Measurements from ENCODE around the gene HAGHL. TPM values are rescaled to one million over a fixed set of nuclear protein-coding genes. Genes with fewer than 3 reads are reported as not detected.

Gene HAGHL
- polyA plus RNA-seq, 1 experiment: 7.0 TPM

DNA sequence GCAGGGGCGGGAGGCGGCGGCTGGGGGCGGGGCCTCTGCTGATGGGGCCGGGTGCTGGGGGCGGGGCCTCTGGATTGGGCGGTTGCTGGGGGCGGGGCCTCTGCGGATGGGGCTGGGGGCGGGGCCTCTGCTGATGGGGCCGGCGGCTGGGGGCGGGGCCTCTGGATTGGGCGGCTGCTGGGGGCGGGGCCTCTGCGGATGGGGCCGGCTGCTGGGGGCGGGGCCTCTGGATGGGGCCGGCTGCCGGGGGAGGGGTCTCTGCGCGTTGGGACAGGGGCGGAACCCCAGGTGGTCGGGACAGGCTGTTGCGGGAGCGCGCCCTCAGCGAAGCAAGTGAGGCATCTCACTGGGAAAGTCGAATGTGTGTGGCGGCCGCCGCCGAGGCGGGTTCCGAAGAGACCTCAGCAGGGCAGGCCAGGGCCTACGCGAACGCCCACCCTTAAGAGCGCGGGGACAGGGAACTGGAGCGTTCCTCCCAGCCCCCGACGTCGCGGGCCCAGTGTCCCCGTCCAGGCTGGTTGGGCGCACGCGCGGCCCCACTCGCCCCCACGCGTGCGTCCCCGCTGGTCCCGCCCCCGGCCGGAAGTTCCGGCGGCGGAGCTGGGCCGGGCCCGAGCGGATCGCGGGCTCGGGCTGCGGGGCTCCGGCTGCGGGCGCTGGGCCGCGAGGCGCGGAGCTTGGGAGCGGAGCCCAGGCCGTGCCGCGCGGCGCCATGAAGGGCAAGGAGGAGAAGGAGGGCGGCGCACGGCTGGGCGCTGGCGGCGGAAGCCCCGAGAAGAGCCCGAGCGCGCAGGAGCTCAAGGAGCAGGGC is 46.9 kb upstream of the HAGHL start, which contains the start of gene STUB1:
Gene STUB1, plus strand, starts transcription at position 597 of the 811 bp plus-strand sequence. Its CDS starts 116 bp downstream, at position 713.
- peak within 1 kb of the TSS; percentile 69 for H3K4me3 ChIP-seq (ENCODE audit: low read depth, low read length)
- POLR2A ChIA-PET: interaction anchor here (0.9 kb wide), 1 partner anchor 46 kb away, joined by 14 read pairs; no protein-coding TSS in a partner anchor
- TF ChIP-seq, protein P1, sequence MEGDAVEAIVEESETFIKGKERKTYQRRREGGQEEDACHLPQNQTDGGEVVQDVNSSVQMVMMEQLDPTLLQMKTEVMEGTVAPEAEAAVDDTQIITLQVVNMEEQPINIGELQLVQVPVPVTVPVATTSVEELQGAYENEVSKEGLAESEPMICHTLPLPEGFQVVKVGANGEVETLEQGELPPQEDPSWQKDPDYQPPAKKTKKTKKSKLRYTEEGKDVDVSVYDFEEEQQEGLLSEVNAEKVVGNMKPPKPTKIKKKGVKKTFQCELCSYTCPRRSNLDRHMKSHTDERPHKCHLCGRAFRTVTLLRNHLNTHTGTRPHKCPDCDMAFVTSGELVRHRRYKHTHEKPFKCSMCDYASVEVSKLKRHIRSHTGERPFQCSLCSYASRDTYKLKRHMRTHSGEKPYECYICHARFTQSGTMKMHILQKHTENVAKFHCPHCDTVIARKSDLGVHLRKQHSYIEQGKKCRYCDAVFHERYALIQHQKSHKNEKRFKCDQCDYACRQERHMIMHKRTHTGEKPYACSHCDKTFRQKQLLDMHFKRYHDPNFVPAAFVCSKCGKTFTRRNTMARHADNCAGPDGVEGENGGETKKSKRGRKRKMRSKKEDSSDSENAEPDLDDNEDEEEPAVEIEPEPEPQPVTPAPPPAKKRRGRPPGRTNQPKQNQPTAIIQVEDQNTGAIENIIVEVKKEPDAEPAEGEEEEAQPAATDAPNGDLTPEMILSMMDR (IDR thresholded peaks at IDR 0.05; ENCODE audit: insufficient read depth, low read depth, low read length): no peak
- CTCF ChIA-PET: interaction anchor here (0.6 to 4.5 kb wide), 4 partner anchors 10 to 61 kb away, joined by 3 to 20 read pairs (median 5); partner anchors contain the start of genes CIAO3 and RHOT2
- H3K27me3 ChIP-seq (ENCODE audit: control insufficient read depth, insufficient read depth, low read length): no peaks in the 10 kb centered on the region
- H3K36me3 ChIP-seq (ENCODE audit: control insufficient read depth, insufficient read depth, low read length): peaks cover 19% of the 10 kb centered on the region
- peak; percentile 23 for DNase-seq (ENCODE audit: low read depth)

GRCh38 chr16:680625-680945 is 46.3 kb upstream of the HAGHL start:
- CTCF ChIA-PET: interaction anchor here (1.3 to 4.5 kb wide), 4 partner anchors 13 to 60 kb away, joined by 3 to 20 read pairs (median 6); partner anchors contain the start of genes CIAO3 and RHOT2
- TF ChIP-seq, protein P1 (IDR thresholded peaks at IDR 0.05; ENCODE audit: insufficient read depth, low read depth, low read length): no peak
- DNase-seq (ENCODE audit: low read depth): no peak
- POLR2A ChIA-PET: no interaction called here
- H3K4me3 ChIP-seq (ENCODE audit: low read depth, low read length): peak overlapping the region; percentile 69
- H3K36me3 ChIP-seq (ENCODE audit: control insufficient read depth, insufficient read depth, low read length): peaks cover 21% of the 10 kb centered on the region
- no peaks in the 10 kb centered on the region for H3K27me3 ChIP-seq (ENCODE audit: control insufficient read depth, insufficient read depth, low read length)

DNA sequence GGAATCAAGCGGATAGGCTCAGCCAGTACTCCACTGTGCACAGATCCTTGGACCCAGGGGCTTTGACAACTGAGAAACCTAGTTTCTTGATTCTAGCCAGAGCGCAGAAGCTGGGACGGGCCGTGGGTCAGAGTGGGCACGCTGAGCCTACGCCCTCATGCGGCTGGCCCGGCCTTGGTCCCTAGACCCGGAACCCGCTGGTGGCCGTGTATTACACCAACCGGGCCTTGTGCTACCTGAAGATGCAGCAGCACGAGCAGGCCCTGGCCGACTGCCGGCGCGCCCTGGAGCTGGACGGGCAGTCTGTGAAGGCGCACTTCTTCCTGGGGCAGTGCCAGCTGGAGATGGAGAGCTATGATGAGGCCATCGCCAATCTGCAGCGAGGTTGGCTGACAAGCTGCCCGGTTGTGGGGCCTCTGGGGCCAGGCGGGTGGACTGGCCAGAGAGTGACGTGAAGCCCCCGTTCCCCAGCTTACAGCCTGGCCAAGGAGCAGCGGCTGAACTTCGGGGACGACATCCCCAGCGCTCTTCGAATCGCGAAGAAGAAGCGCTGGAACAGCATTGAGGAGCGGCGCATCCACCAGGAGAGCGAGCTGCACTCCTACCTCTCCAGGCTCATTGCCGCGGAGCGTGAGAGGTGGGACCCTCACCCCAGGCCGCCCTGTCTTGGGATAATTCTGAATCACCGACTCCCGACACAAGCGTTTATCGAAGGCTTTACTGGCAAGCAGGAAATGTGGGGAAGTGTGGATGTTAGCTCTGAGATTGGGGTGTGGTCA is 45.8 kb upstream of the HAGHL start:
- no peaks in the 10 kb centered on the region for H3K27me3 ChIP-seq (ENCODE audit: control insufficient read depth, insufficient read depth, low read length)
- peaks cover 21% of the 10 kb centered on the region for H3K36me3 ChIP-seq (ENCODE audit: control insufficient read depth, insufficient read depth, low read length)
- DNase-seq (ENCODE audit: low read depth): no peak
- ChIA-PET POLR2A (no interaction called here), CTCF (interaction anchor here (1.3 to 4.5 kb wide), 3 partner anchors 14 to 39 kb away, joined by 4 to 20 read pairs (median 7); partner anchors contain the start of gene RHOT2)
- TF ChIP-seq, protein P1 (IDR thresholded peaks at IDR 0.05; ENCODE audit: insufficient read depth, low read depth, low read length): peak; percentile 21; the same call in 1 of the 2 replicates
- peak overlapping the region; percentile 69 for H3K4me3 ChIP-seq (ENCODE audit: low read depth, low read length)

DNA sequence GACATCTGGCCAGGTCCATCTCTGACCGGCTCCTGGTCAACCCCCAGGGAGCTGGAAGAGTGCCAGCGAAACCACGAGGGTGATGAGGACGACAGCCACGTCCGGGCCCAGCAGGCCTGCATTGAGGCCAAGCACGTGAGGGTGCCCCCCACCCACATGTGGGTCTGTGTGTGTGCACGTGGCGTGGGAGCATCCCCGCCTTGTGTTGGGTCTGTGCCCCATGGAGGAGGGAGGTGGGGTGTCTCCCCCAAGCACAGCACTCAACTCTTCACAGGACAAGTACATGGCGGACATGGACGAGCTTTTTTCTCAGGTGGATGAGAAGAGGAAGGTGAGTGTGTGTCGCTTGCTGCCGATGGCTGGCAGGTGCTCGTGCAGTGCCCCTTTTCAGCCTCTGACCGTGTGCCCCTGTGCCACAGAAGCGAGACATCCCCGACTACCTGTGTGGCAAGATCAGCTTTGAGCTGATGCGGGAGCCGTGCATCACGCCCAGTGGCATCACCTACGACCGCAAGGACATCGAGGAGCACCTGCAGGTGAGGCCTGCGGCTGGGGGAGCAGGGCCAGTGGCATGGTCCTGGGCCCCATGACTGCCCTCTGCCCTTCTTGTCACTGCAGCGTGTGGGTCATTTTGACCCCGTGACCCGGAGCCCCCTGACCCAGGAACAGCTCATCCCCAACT is 45.0 kb upstream of the HAGHL start:
- peaks cover 23% of the 10 kb centered on the region for H3K36me3 ChIP-seq (ENCODE audit: control insufficient read depth, insufficient read depth, low read length)
- H3K4me3 ChIP-seq (ENCODE audit: low read depth, low read length): no peak overlapping the region
- TF ChIP-seq, protein P1 (IDR thresholded peaks at IDR 0.05; ENCODE audit: insufficient read depth, low read depth, low read length): no peak
- no peaks in the 10 kb centered on the region for H3K27me3 ChIP-seq (ENCODE audit: control insufficient read depth, insufficient read depth, low read length)
- POLR2A ChIA-PET: no interaction called here
- CTCF ChIA-PET: interaction anchor here (1.4 to 4.5 kb wide), 2 partner anchors 14 to 38 kb away, joined by 4 to 20 read pairs; partner anchors contain the start of gene RHOT2
- DNase-seq (ENCODE audit: low read depth): no peak

All from BJ (cell line).